ENCODE measurements around the gene KLHL33. TPM values are rescaled to one million over a fixed set of nuclear protein-coding genes. Genes with fewer than 3 reads are reported as not detected.

Gene KLHL33
- total RNA-seq, 1 donor from 2014 or later = 0.08 TPM

- TF ChIP-seq, protein P1, sequence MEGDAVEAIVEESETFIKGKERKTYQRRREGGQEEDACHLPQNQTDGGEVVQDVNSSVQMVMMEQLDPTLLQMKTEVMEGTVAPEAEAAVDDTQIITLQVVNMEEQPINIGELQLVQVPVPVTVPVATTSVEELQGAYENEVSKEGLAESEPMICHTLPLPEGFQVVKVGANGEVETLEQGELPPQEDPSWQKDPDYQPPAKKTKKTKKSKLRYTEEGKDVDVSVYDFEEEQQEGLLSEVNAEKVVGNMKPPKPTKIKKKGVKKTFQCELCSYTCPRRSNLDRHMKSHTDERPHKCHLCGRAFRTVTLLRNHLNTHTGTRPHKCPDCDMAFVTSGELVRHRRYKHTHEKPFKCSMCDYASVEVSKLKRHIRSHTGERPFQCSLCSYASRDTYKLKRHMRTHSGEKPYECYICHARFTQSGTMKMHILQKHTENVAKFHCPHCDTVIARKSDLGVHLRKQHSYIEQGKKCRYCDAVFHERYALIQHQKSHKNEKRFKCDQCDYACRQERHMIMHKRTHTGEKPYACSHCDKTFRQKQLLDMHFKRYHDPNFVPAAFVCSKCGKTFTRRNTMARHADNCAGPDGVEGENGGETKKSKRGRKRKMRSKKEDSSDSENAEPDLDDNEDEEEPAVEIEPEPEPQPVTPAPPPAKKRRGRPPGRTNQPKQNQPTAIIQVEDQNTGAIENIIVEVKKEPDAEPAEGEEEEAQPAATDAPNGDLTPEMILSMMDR (IDR thresholded peaks at IDR 0.05; ENCODE audit: insufficient read depth, low read length, poor library complexity, severe bottlenecking) = no peak
- no peaks in the 10 kb centered on the region for H3K36me3 ChIP-seq (ENCODE audit: control insufficient read depth, insufficient read depth, low read length)
- H3K4me3 ChIP-seq (ENCODE audit: low read depth, low read length) = no peak overlapping the region
- no peak for DNase-seq (ENCODE audit: low read depth)
- H3K27me3 ChIP-seq (ENCODE audit: control insufficient read depth, insufficient read depth, low read length) = peaks cover 8% of the 10 kb centered on the region
Observed at GRCh38 chr14:20438664-20439063, 2.7 kb upstream of the KLHL33 start.

GRCh38 chr14:20436363-20436755 lies 393 bp upstream of the KLHL33 start:
- H3K4me3 ChIP-seq (ENCODE audit: low read depth, low read length) = no peak overlapping the region
- no peak for DNase-seq (ENCODE audit: low read depth)
- H3K27me3 ChIP-seq (ENCODE audit: control insufficient read depth, insufficient read depth, low read length) = peaks cover 8% of the 10 kb centered on the region
- H3K36me3 ChIP-seq (ENCODE audit: control insufficient read depth, insufficient read depth, low read length) = no peaks in the 10 kb centered on the region
- TF ChIP-seq, protein P1 (IDR thresholded peaks at IDR 0.05; ENCODE audit: insufficient read depth, low read length, poor library complexity, severe bottlenecking) = no peak

GRCh38 chr14:20434701-20435581 lies 1.0 kb downstream of the KLHL33 start:
- H3K36me3 ChIP-seq (ENCODE audit: control insufficient read depth, insufficient read depth, low read length) = no peaks in the 10 kb centered on the region
- H3K4me3 ChIP-seq (ENCODE audit: low read depth, low read length) = peak overlapping the region; percentile 16
- TF ChIP-seq, protein P1 (IDR thresholded peaks at IDR 0.05; ENCODE audit: insufficient read depth, low read length, poor library complexity, severe bottlenecking) = no peak
- DNase-seq (ENCODE audit: low read depth) = no peak
- peaks cover 8% of the 10 kb centered on the region for H3K27me3 ChIP-seq (ENCODE audit: control insufficient read depth, insufficient read depth, low read length)

GRCh38 chr14:20429801-20430669 lies 5.9 kb downstream of the KLHL33 start:
- no peak for DNase-seq (ENCODE audit: low read depth)
- Histone ChIP-seq H3K27me3 (ENCODE audit: control insufficient read depth, insufficient read depth, low read length) (peaks cover 1% of the 10 kb centered on the region), H3K36me3 (ENCODE audit: control insufficient read depth, insufficient read depth, low read length) (no peaks in the 10 kb centered on the region), H3K4me3 (ENCODE audit: low read depth, low read length) (no peak overlapping the region)
- TF ChIP-seq, protein P1 (IDR thresholded peaks at IDR 0.05; ENCODE audit: insufficient read depth, low read length, poor library complexity, severe bottlenecking) = no peak

GRCh38 chr14:20428802-20429201 lies 7.2 kb downstream of the KLHL33 start:
- TF ChIP-seq, protein P1 (IDR thresholded peaks at IDR 0.05; ENCODE audit: insufficient read depth, low read length, poor library complexity, severe bottlenecking) = no peak
- Histone ChIP-seq H3K4me3 (ENCODE audit: low read depth, low read length) (no peak overlapping the region), H3K36me3 (ENCODE audit: control insufficient read depth, insufficient read depth, low read length) (no peaks in the 10 kb centered on the region)

More at GRCh38 chr14:20428802-20429201, 7.2 kb downstream of the KLHL33 start:
- DNase-seq (ENCODE audit: low read depth) = no peak
- H3K27me3 ChIP-seq (ENCODE audit: control insufficient read depth, insufficient read depth, low read length) = no peaks in the 10 kb centered on the region
